NCI-H69 (cell line): ENCODE results near the gene ZNF335.
A peak's percentile ranks its signal among the peaks of the same experiment; 100 is the strongest.
"Not testable (repeated sequence)": the region's sequence is repeated elsewhere in the genome, so short reads cannot be mapped to it uniquely, and the experiment has no call there.

ENCODE experiments used
- DNase-seq: peaks from one replicate; lab custom pipeline; 2025; lab: John Stamatoyannopoulos, UW

ZNF335 gene

DNA sequence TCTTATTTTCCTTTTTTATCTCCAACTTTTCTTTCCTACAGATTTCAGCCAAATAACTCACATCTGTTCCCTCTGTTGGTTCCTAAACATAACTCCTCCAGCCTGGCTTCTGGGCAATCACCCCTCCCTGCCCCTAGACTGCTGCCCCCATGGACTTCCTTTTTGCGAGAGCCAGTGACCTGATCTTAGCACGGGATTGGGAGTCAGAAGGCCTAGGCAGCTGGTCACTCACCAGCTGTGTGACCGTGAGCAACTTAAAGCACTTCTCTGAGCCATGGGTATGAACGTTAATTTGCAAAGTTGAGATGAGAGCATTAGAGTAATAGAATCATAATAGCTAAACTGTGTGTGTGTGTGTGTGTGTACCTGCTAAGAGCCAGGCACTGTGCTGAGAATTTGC, 32.2 kb upstream of the ZNF335 start:
- DNase-seq = no peak

DNA sequence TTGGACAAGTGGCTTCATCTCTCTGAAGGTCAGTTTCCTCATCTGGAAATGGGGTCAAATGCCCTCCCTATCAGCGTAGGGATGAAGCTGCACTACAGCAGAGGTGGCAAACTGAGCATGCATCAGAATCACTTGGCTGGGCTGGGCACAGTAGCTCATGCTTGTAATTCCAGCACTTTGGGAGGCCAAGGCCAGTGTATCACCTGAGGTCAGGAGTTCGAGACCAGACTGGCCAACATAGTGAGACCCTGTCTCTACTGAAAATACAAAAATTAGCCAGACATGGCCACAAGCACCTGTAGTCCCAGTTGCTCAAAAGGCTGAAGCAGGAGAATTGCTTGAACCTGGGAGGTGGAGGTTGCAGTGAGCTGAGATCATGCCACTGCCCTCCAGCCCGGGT, 30.0 kb upstream of the ZNF335 start:
- no peak for DNase-seq

DNA sequence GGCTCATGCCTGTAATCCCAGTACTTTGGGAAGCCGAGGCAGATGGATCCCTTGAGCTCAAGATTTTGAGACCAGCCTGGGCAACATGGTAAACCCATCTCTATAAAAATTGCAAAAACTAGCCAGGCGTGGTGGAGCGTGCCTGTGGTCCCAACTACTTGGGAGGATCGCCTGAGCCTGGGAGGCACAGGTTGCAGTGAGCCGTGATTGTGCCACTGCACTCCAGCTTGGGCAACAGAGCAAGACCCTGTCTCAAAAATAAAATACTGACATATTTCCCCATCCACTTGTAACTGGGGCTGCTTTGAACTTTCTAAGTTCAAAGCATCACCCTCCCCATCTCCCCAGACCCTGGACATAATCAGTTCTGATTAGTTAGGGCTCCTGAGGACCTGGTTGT, 29.5 kb upstream of the ZNF335 start:
- DNase-seq = no peak

DNA sequence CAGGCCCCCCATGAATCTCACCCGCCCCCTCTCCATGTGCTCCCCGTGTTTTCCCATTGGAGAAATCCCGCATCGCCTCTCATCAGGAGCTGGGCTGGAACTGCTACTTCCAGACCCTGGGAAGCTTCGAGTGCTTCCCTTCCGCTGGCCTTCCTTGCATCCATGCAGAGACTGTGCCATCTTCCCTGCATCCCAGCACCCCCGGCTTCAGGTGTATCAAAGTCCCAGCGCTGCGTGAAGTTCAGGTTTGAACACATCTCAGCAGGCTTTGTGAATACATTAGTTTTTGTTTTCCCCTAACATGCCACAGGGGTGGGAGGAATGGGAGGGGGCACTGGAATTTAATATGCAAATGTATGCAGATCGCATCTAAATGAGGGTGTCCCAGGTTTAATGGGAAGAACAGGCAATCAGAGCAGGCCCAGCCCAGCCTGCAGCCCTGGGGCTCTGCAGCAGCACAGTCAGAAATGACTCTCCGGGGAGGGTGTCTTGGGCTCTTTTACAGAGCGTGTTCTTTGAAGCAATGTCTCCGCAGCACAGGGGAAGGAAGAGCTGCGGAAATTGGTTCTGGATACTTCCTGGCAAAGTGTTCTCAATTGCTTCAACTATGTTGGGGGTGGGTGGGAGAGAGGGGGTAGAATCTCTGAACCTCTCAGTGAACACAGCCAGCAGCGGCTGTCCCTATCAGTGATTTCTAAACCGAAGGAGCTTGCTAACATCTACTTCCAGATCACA, 28.4 kb upstream of the ZNF335 start:
- no peak for DNase-seq

DNA sequence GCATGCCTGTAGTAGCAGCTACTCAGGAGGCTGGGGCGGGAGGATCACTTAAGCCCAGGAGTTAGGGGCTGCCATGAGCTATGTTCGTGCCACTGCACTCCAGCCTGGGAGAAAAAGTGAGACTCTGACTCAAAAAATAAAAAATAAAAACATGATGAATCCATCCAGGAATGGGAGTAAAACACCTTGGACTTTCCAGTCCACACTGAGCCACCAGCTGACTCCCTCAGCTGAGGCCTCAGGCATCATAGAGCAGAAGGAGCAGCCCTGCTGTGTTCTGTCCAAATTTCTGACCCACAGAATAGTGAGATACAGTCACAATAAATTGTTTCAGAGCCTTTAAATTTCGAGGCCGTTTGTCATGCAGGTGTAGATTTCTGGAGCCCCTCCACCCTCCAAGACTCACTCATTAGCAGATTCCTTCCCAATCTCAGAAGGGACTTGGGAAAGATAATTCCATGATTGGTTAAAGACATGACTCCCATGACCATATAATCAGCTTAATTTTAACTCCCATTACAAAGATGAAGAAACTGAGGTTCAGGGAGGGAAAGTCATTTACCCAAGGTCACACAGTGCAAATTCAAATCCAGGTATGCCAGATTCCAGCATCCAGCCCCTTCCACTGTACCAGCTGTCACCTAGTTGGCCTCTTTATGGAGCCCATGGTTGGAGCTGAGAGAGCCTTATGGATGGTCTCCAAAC, 27.7 kb upstream of the ZNF335 start:
- DNase-seq = no peak

DNA sequence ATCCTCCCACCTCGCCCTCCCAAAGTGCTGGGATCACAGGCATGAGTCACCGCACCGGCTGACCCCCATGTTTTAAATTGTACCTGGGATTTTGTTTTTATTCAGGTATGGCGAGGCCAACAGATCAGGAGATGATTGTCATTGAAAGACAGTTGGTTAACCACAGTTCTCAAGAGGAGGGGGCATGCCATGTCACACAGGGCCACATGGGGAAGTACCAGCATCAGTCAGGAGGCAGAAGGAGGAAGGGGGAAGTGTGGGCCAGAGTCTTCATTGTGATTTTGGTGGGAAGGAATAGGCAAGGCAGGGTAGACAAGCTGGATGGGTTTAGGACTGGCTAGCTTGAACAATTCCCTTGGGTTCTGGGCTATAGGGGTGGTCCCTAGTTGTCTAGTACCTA, 26.8 kb upstream of the ZNF335 start:
- DNase-seq = no peak

DNA sequence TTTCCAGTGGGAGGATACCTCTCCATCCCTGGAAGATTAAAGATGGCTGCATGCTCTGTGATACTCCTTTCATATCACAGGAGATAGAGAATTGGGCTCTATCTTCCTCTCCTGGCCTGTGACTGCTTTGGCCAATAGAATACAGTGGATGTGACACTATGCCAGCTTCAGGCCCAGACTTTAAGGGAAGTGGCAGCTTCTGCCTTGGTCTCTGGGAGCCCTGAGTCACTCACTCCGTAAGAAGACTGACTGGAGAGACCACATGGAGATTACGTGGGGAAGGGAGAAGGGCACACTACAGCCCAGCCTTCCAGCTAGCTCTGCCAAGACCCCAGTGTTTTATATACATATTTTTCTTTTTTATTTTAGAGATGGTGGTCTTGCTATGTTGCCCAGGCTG, 26.3 kb upstream of the ZNF335 start:
- DNase-seq = no peak

DNA sequence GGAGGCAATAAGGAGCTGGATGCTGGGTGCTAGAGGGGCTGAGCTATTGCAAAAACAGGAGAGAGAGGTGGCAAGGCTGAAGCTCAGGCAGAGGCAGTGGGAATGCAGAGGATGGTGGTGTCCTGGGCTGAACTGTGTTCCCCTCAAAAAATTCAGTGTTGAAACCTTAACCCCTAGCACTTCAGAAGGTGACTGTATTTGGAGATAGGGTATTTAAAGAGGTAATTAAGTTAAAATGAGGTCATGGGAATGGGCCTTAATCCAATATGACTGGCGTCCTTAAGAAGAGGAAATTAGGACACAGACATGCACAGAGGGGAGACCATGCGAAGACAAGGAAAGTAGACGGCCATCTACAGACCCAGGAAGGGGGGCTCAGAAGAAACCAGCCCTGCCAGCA, 25.2 kb upstream of the ZNF335 start:
- DNase-seq = no peak

DNA sequence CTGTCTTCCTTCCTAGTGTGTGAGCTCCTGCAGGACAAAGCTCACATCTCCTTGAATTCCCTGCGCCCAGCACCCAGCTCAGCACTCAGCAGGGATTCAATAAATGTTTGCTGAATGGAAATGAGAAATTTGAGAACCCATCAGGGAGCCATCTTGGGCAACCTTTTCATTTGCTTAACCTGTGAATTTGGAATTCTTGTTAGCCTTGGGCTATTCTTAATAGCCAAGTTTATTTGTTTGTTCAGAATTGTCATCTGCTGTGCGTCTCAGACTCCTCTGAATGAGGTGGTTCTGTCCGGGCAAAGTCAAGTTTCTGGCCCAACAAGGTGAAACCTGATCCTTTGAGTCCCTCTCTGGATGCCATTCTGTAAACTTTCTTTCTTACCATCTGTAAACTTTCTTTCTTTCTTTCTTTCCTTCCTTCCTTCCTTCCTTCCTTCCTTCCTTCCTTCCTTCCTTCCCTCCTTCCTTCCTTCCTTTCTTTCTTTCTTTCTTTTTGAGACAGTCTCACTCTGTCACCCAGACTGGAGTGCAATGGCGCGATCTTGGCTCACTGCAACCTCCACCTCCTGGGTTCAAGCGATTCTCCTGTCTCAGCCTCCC, 23.6 kb upstream of the ZNF335 start:
- peak; percentile 57 for DNase-seq

DNA sequence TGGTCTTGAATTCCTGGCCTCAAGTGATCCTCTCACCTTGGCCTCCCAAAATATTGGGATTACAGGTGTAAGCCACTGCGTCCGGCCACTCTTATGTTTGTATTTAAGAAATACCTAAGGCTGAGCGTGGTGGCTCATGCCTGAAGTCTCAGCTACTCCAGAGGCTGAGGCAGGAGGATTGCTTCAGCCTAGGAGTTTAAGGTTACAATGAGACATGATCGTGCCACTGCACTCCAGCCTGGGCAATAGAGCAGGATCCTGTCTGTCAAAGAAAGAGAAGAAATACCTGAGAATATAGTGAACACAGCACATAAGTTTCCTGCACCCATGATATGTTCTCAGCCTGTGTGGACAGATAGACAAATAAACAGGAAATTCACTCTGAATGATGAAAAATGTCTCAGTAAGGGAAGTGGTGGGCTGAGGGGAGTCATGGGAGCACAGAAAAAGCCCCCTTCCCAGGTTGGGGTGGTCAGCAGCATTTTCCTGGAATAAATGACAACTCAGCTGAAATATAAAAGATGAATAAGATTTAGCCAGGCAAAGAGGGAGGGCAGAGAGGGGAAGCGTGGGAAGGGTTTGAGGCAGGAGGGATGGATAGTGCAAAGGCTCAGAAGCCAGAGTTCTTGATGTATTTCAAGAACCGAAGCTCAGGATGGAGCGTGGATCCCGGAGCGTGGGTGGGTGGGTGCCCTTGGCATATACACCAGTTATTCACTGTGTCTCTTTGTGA, 22.9 kb upstream of the ZNF335 start:
- no peak for DNase-seq

DNA sequence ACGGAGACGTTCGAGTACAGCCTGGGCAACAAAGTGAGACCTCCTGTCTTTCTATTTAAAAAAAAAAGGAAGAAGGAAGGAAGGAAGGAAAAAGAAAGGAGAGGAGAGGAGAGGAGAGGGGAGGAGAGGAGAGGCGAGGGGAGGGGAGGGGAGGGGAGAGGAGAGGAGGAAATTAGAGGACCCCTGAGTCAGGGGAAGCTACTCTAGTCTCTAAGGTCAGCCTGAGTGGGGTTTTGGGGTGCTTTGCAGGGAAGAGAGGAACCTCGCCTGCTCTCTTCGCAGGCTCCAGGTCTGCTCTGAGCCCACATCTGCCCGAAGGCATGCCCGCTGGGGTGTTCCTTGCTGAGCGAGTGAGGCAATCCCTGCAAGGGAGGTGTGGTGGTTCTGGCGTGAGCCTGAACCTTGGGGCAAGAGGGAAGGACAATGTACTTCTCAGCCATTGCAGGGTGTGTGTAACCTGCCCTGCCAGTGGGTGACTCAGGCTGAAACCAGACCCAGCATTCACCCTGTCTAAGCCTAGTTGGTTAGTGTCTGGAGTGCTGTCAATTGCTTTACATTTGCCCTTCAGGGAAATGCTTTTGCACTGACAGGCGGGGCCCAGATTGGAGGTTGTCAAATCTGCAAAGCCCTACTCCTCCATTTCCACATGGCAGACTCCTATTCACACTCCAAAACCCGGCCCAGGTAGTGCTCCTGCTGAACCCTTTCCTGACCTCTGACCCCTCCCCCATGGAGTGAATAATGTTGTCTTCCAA, 21.4 kb upstream of the ZNF335 start:
- DNase-seq = peak; percentile 49

DNA sequence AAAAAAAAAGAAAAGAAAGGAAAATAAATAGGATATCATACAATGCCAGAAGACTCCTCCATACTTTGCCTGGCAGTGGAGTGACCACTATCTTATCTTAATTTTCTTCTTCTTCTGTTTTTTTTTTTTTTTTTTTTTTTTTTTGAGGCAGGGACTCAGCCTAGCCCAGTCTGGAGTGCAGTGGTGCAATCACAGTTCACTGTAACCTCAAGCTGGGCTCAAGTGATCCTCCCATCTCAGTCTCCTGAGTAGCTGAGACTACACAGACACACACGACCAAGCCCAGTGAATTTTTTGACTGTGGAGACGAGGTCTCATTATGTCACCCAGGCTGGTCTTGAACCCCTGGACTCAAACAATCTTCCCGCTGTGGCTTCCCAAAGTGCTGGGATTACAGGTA, 19.6 kb upstream of the ZNF335 start:
- DNase-seq = no peak

DNA sequence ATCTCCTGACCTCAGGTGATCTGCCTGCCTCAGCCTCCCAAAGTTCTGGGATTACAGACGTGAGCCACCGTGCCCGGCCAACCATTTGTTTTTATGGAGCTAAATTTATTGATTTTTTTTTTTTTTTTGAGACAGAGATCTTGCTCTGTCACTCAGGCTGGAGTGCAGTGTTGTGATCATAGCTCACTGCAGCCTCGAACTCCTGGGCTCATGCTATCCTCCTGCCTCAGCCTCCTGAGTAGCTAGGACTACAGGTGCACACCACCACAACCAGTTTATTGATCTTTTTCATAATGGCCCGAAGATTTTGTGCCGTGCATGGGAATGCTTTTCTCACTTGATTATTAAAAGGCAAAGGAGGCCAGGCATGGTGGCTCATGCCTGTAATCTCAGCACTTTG, 16.8 kb upstream of the ZNF335 start:
- not testable (repeated sequence) for DNase-seq

DNA sequence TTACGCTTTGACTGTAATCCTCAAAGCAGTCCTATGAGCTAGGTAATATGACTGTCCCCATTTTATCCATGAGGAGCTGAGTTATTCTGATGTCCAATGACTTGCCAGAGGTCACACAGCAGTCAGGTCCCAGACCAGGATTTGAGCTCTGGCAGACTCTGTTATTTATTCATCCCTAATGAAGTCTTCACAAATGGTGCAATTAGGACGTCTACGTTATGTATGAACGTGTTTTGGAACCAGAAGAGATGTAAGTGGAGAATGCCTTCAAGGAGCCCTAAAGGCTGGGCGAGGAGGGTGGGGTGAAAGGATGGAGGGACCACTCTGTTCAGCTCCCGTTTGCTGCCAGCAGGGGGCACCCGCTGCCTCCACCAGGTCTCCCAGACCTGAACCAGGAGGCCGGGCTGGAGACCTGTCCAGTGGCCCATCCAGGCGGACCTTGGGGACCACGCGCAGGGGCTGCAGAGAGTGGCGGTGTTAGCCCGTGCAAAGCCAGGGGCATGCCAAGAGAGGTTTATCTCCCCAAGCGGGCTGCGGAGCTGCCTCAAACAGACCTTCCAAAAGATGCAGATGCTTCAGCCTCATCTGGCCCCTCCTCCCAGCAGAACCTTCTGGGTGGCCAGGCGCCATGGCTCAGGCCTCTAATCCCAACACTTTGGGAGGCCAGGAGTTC, 15.2 kb upstream of the ZNF335 start:
- peak; percentile 62 for DNase-seq

DNA sequence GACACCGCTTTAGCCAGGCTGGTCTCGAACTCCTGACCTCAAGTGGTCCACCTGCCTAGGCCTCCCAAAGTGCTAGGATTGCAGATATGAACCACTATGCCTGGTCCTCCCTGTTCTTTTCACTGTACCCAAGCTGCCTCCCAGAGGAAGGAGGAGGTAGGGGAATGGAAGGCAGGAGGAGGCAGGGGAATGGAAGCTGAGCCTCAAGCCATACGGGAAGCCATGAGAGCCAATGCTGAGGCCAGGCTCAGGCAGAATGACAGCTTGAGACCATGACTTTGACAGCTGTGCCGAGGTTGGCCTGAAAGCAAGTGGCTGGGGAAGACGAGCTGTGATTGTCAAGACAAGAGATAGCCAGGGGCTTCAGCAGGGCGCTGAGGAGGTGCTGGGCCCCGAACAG, 13.6 kb upstream of the ZNF335 start:
- no peak for DNase-seq

DNA sequence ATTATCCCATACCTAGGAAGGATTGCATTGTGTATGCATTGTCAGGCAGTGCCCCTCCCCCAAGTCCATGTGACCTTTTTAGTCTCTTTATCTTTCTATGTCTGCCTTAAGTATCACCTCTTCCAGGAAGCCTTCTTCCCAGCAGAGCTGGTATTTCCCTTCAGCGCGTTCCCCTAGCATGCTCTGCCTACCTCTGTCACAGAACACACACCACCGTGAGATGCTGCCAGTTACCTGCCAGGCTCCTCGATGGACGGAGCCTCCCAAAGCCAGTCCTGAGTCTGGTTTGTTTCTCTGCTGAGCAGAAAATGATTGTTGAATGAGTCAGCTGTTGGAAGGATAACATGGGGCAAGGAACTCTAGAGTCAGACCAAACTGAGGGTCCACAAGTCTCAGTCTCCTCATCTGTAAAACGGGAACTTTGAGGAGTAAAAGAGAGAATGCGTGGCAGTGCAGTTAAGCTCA, 11.3 kb upstream of the ZNF335 start:
- no peak for DNase-seq

DNA sequence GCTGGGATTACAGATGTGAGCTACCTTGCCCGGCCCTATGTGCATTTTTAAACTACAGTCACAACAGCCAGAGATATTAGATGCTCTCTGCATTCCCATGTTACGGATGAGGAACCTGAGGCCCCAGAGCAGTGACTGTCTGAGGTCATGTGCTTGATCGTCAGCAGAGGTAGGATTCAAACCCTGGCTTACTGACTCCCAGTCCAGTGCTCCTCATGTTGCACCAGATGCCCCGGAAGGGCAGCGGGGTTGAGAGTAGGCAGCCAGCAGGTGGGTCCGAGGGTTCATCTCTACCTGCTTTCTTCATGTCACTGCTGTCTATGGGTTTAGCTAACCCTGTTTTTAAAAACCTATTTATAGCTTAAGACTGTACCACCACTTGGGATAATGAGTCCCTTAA, 9.3 kb upstream of the ZNF335 start:
- DNase-seq = no peak

DNA sequence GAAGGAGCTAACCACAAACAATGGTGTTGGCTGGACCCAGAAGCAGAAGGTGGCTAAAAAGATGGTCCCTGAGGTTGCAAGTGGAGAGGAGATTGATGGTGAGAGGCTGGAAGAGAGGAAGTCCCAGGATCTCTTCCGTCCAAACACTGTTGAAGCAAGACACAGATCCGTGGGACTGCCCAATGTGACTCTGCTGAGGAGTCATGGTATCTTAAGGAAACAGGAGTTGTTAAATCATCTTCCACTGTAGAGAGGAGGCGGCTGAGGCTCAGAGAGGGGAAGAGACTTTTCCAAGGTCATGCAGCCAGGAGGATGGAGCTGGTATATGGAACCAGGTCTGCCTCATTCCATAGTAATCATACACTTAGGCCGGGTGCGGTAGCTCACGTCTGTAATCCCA, 4.1 kb upstream of the ZNF335 start:
- no peak for DNase-seq

DNA sequence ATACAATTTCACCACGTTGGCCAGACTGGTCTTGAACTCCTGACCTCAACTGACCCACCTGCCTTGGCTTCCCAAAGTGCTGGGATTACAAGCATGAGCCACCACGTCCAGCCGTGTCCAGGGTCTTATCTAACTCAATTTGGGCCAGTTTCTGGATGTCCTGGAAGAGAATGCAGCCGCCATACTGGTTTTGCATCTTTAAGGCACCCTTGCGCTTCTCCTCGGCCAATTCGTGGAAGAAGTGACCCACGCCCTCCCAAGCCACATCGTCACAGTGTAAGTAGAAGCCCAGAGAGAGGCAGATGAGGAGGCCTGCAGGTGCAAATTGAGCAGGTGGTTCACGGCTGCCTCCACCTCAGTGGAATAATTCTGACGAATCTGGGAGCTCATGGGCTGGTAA, 3.7 kb upstream of the ZNF335 start:
- no peak for DNase-seq

DNA sequence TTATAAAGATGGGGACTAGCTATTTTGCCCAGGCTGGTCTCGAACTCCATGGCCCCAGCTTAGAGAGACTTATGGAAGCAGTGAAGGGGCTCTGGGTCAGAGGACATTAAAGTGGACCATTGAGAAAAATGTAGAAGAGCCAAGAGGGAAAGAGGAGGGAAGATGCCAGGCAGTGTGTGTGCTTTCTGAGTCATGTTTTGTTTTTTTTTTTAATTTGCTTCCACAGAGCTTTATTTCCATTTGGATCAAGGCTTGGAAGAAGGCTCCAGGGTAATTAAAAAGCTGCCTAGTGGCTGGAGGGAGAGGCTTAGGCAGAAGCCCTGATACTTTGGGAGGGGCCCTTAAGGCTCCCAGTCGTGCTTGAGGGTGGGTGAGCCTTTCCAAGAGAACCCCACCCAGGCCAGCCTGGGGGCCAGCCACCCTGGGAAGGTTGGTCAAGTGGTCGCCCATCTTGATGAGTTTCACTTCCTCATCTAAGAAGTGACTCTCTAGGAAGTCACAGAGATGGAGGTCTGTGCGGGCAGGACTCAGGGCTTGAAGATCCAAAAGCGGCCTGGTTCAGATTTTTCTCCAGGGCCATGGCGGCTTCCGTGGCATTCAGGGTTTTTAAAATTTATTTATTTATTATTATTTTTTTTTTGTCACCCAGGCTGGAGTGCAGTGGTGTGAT, 3.0 kb upstream of the ZNF335 start:
- no peak for DNase-seq
